NCI-H1436 treated with DMSO at 0.1 percent for 48 hours (cell line): Measurements from ENCODE around the gene LRP10.
"Not testable (repeated sequence)": the region's sequence is repeated elsewhere in the genome, so short reads cannot be mapped to it uniquely, and the experiment has no call there.

Experiments
- DNase-seq: peaks from one replicate; lab custom pipeline; 2025; lab: John Stamatoyannopoulos, UW

LRP10 gene

GRCh38 chr14:22843123-22843925 is 28.2 kb upstream of the LRP10 start:
- DNase-seq = no peak

GRCh38 chr14:22844221-22845102 is 27.1 kb upstream of the LRP10 start:
- DNase-seq = no peak

GRCh38 chr14:22845103-22845394 is 26.5 kb upstream of the LRP10 start:
- DNase-seq = no peak

- DNase-seq = no peak
These were observed 25.5 kb upstream of the LRP10 start for GRCh38 chr14:22845821-22846625.

- DNase-seq = no peak
These were observed 24.7 kb upstream of the LRP10 start for GRCh38 chr14:22846811-22847307.

GRCh38 chr14:22847661-22848341 is 23.7 kb upstream of the LRP10 start:
- no peak for DNase-seq

- no peak for DNase-seq
These were observed 23.0 kb upstream of the LRP10 start for GRCh38 chr14:22848351-22849164.

- no peak for DNase-seq
These were observed 22.2 kb upstream of the LRP10 start for GRCh38 chr14:22849212-22849819.

GRCh38 chr14:22850944-22851764 is 20.4 kb upstream of the LRP10 start:
- no peak for DNase-seq

- DNase-seq = not testable (repeated sequence)
These were observed 19.4 kb upstream of the LRP10 start for GRCh38 chr14:22852178-22852577.

- no peak for DNase-seq
These were observed 19.0 kb upstream of the LRP10 start for GRCh38 chr14:22852599-22852939.

GRCh38 chr14:22852940-22853767 is 18.4 kb upstream of the LRP10 start:
- DNase-seq = no peak

- not testable (repeated sequence) for DNase-seq
These were observed 17.2 kb upstream of the LRP10 start for GRCh38 chr14:22854296-22854695.

- no peak for DNase-seq
These were observed 16.4 kb upstream of the LRP10 start for GRCh38 chr14:22854963-22855724.

GRCh38 chr14:22856428-22856827 is 15.1 kb upstream of the LRP10 start:
- DNase-seq = no peak

- not testable (repeated sequence) for DNase-seq
These were observed 11.2 kb upstream of the LRP10 start for GRCh38 chr14:22860377-22860776.

GRCh38 chr14:22861651-22862050 is 9.9 kb upstream of the LRP10 start:
- no peak for DNase-seq

- DNase-seq = no peak
These were observed 6.6 kb upstream of the LRP10 start for GRCh38 chr14:22864979-22865378.
